HCT116 (cell line): ENCODE data around the gene ALDH3A1. TPM values are rescaled to one million over a fixed set of nuclear protein-coding genes. Genes with fewer than 3 reads are reported as not detected.

Source experiments
- ATAC-seq: fragments of 200-7000 bp; cut with Tn5 transposase; 2 replicates; pipeline ENCODE4 v1.9.1; 2020; ENCODE audit warnings: mild to moderate bottlenecking, moderate library complexity
- BruUV-seq: library from RNA; stranded (reverse); fragments of 400-500 nt; replicated peaks from 2 replicates; lab custom pipeline; 2021; lab: Mats Ljungman, UMichigan
- CTCF ChIA-PET: fragments of 300-600 bp; sonication (Branson Sonifier 250); formaldehyde crosslinking; loops from one replicate; lab custom pipeline; 2021; ENCODE audit warnings: antibody characterized with exemption; lab: Charles Lee
- POLR2A ChIA-PET: fragments of 300-600, 350-600 bp; sonication (Branson Sonifier 250); formaldehyde crosslinking; loops from one replicate; lab custom pipeline; 2021; ENCODE audit warnings: antibody characterized with exemption; lab: Charles Lee
- RAD21 ChIA-PET, 2 experiments: fragments of 300-600 bp; sonication (Branson Sonifier 250); formaldehyde crosslinking; loops; one replicate each; lab custom pipeline; 2023; ENCODE audit warnings: low total read pairs in 2 of 2; ENCODE audit not compliant: uncharacterized antibody in 2 of 2, unreplicated experiment in 2 of 2, low non-redundant PET in 1 of 2; lab: Charles Lee
- DNase-seq: peaks from one replicate; pipeline ENCODE4 v3.0.0-alpha.2; 2010; ENCODE audit warnings: low read depth, low spot score
- H2AFZ ChIP-seq: fragments of 200-600 bp; shearing (Covaris generic), sonication (generic); 2 replicates; pipeline ENCODE4 v1.6.1; 2017; ENCODE audit warnings: low read depth, mixed run types, mixed read lengths, antibody characterized with exemption, low read length; ENCODE audit not compliant: poor library complexity, severe bottlenecking
- H3K27ac ChIP-seq: 2 replicates; pipeline ENCODE4 v1.5.1; 2012; ENCODE audit warnings: low read depth, low read length
- H3K27me3 ChIP-seq: fragments of 200-600 bp; sonication (generic); 2 replicates; pipeline ENCODE4 v1.6.1; 2016; ENCODE audit warnings: mixed run types, low read length, mixed read lengths; ENCODE audit not compliant: insufficient read depth
- H3K36me3 ChIP-seq, 2 experiments: fragments of 200-500 bp in 1 of 2; fragments of 200-600 bp in 1 of 2; sonication (Bioruptor generic) in 1 of 2; sonication (generic) in 1 of 2; 2 replicates each; pipeline versions ENCODE4 v1.5.1 to v1.6.1; 2014 to 2016; ENCODE audit warnings: low read length in 2 of 2, inconsistent platforms in 1 of 2, mixed read lengths in 1 of 2, mixed run types in 1 of 2; ENCODE audit not compliant: insufficient read depth in 2 of 2, control insufficient read depth in 1 of 2
- H3K4me1 ChIP-seq, 2 experiments: fragments of 200-600 bp in 1 of 2; sonication (generic) in 1 of 2; 2 replicates each; pipeline versions ENCODE4 v1.5.1 to v1.6.1; 2012 to 2017; ENCODE audit warnings: low read length in 2 of 2, inconsistent platforms in 1 of 2, mild to moderate bottlenecking in 1 of 2, mixed read lengths in 1 of 2, mixed run types in 1 of 2, moderate library complexity in 1 of 2; ENCODE audit not compliant: insufficient read depth in 2 of 2, control insufficient read depth in 1 of 2
- H3K4me2 ChIP-seq: fragments of 200-600 bp; sonication (generic); 2 replicates; pipeline ENCODE4 v1.6.1; 2017; ENCODE audit warnings: mixed run types, low read length, mixed read lengths
- H3K4me3 ChIP-seq, 2 experiments: fragments of 200-600 bp in 1 of 2; sonication (generic) in 1 of 2; replicated peaks in 1 of 2; 2 replicates each; pipeline ENCODE4 v1.5.1; 2011 to 2016; ENCODE audit warnings: low read length in 2 of 2, control low read depth in 1 of 2, low read depth in 1 of 2, mild to moderate bottlenecking in 1 of 2, mixed read lengths in 1 of 2, mixed run types in 1 of 2
- H3K79me2 ChIP-seq: fragments of 200-600 bp; sonication (generic); 2 replicates; pipeline ENCODE4 v1.6.1; 2017; ENCODE audit warnings: mild to moderate bottlenecking, mixed run types, low read length, moderate library complexity, mixed read lengths; ENCODE audit not compliant: insufficient read depth
- H3K9ac ChIP-seq: fragments of 200-600 bp; sonication (generic); 2 replicates; pipeline ENCODE4 v1.6.1; 2016; ENCODE audit warnings: low read length, mixed read lengths
- H3K9me2 ChIP-seq: fragments of 200-600 bp; sonication (generic), shearing (Covaris generic); 2 replicates; pipeline ENCODE4 v1.6.1; 2017; ENCODE audit warnings: mixed run types, mild to moderate bottlenecking, moderate library complexity; ENCODE audit not compliant: insufficient read depth
- H3K9me3 ChIP-seq, 2 experiments: fragments of 200-500 bp in 1 of 2; fragments of 200-600 bp in 1 of 2; sonication (Bioruptor generic) in 1 of 2; sonication (generic) in 1 of 2; 2 replicates each; pipeline ENCODE4 v1.6.1; 2014 to 2017; ENCODE audit warnings: low read length in 2 of 2, mixed read lengths in 2 of 2, inconsistent platforms in 1 of 2, low read depth in 1 of 2, mild to moderate bottlenecking in 1 of 2, mixed run types in 1 of 2, moderate library complexity in 1 of 2; ENCODE audit not compliant: control insufficient read depth in 1 of 2, insufficient read depth in 1 of 2
- H4K20me1 ChIP-seq: fragments of 200-600 bp; sonication (generic), shearing (Covaris generic); 2 replicates; pipeline ENCODE4 v1.6.1; 2017; ENCODE audit warnings: mixed run types, mild to moderate bottlenecking, moderate library complexity; ENCODE audit not compliant: insufficient read depth
- ATF3 ChIP-seq: IDR thresholded peaks from 2 replicates; pipeline ENCODE4 v1.6.1; 2012
- CBX3 ChIP-seq: IDR thresholded peaks from 2 replicates; pipeline ENCODE4 v1.6.1; 2012; ENCODE audit warnings: low read depth
- CTCF ChIP-seq, 3 experiments: fragments of 200-600 bp in 1 of 3; sonication (generic) in 1 of 3; IDR thresholded peaks in 2 of 3; conservative IDR thresholded peaks in 1 of 3; 2 replicates each; pipeline ENCODE4 v1.5.1; 2012 to 2017; ENCODE audit warnings: low read depth in 2 of 3, low read length in 2 of 3, antibody characterized with exemption in 1 of 3, borderline replicate concordance in 1 of 3, control low read depth in 1 of 3, mild to moderate bottlenecking in 1 of 3, mixed read lengths in 1 of 3, mixed run types in 1 of 3, moderate library complexity in 1 of 3; ENCODE audit not compliant: insufficient read depth in 1 of 3
- EGR1 ChIP-seq: IDR thresholded peaks from 2 replicates; pipeline ENCODE4 v1.6.1; 2012; ENCODE audit warnings: low read depth
- ELF1 ChIP-seq: IDR thresholded peaks from 2 replicates; pipeline ENCODE4 v1.6.1; 2012; ENCODE audit warnings: low read depth, borderline replicate concordance
- EZH2 ChIP-seq: fragments of 200-600 bp; sonication (generic); IDR thresholded peaks from 2 replicates; pipeline ENCODE4 v1.6.1; 2017; ENCODE audit warnings: antibody characterized with exemption, mixed run types
- EZH2phosphoT487 ChIP-seq: fragments of 200-600 bp; IDR thresholded peaks from 2 replicates; pipeline ENCODE4 v1.6.1; 2018; ENCODE audit warnings: antibody characterized with exemption, borderline replicate concordance
- FOSL1 ChIP-seq: IDR thresholded peaks from 2 replicates; pipeline ENCODE4 v1.6.1; 2012; ENCODE audit warnings: low read depth
- JUND ChIP-seq: IDR thresholded peaks from 2 replicates; pipeline ENCODE4 v1.6.1; 2012
- POLR2A ChIP-seq: IDR thresholded peaks from 2 replicates; pipeline ENCODE4 v1.7.0; 2011; ENCODE audit warnings: borderline replicate concordance; ENCODE audit not compliant: insufficient read depth, insufficient read length; ENCODE audit errors: extremely low read depth
- POLR2AphosphoS5 ChIP-seq: IDR thresholded peaks from 2 replicates; pipeline ENCODE4 v1.6.1; 2011; ENCODE audit warnings: mild to moderate bottlenecking, low read depth, low read length, moderate library complexity
- RAD21 ChIP-seq: IDR thresholded peaks from 2 replicates; pipeline ENCODE4 v1.6.1; 2012; ENCODE audit warnings: low read depth, mild to moderate bottlenecking
- REST ChIP-seq: IDR thresholded peaks from 2 replicates; pipeline ENCODE4 v1.6.1; 2012; ENCODE audit warnings: low read depth
- SIN3A ChIP-seq: IDR thresholded peaks from 2 replicates; pipeline ENCODE4 v1.6.1; 2012; ENCODE audit warnings: low read depth
- SRF ChIP-seq: IDR thresholded peaks from 2 replicates; pipeline ENCODE4 v1.6.1; 2012; ENCODE audit warnings: low read depth
- TCF7L2 ChIP-seq: IDR thresholded peaks from 2 replicates; pipeline ENCODE4 v1.7.0; 2011; ENCODE audit warnings: borderline replicate concordance, inconsistent platforms; ENCODE audit not compliant: insufficient read depth, insufficient read length; ENCODE audit errors: extremely low read depth
- YY1 ChIP-seq: IDR thresholded peaks from 2 replicates; pipeline ENCODE4 v1.6.1; 2011; ENCODE audit warnings: low read length, low read depth, moderate library complexity, mild to moderate bottlenecking; ENCODE audit not compliant: insufficient replicate concordance; ENCODE audit errors: extremely low read depth
- ZNF274 ChIP-seq: fragments of 200-500 bp; sonication (Bioruptor generic); IDR thresholded peaks from 2 replicates; pipeline ENCODE4 v1.6.1; 2014; ENCODE audit warnings: mild to moderate bottlenecking, low read depth, low read length, inconsistent platforms
- intact Hi-C: fragments of 100-400 bp; cut with micrococcal nuclease; formaldehyde crosslinking; loops from 2 replicates; pipeline ENCODE4 v1.10.0; 2022
- total RNA-seq: library from RNA; stranded (reverse); gene quantifications from one replicate; pipeline ENCODE4 v1.2.1, GENCODE V29; 2021; ENCODE audit not compliant: unreplicated experiment

ALDH3A1 gene
- total RNA-seq, 1 experiment from 2014 or later: 0.86 TPM

- ChIA-PET POLR2A (no interaction called here), CTCF (no interaction called here), RAD21 (no interaction called here)
- no peaks in the 10 kb centered on the region for H3K9me2 ChIP-seq
- no peaks in the 10 kb centered on the region for H3K79me2 ChIP-seq
- DNase-seq (no peak), ATAC-seq (no peak)
- no peak overlapping the region for H3K4me3 ChIP-seq
- intact Hi-C loops: no loop called here
- no TSS peak for BruUV-seq
- no peaks in the 10 kb centered on the region for H4K20me1 ChIP-seq
- no peak overlapping the region for H3K4me2 ChIP-seq
- no peak overlapping the region for H3K9ac ChIP-seq
- H3K27ac ChIP-seq: no peak overlapping the region
- H3K9me3 ChIP-seq: no peaks in the 10 kb centered on the region
- no peak overlapping the region for H2AFZ ChIP-seq
- H3K4me1 ChIP-seq: no peaks in the 10 kb centered on the region
- H3K36me3 ChIP-seq: no peaks in the 10 kb centered on the region
- TF ChIP-seq ZNF274: no peak
- TF ChIP-seq TCF7L2: no peak
- TF ChIP-seq JUND: no peak
- no peak for TF ChIP-seq EZH2phosphoT487
- no peak for TF ChIP-seq EGR1
- TF ChIP-seq SIN3A: no peak
- no peak for TF ChIP-seq CTCF (IDR thresholded peaks at IDR 0.05 in 2 of 3, conservative IDR thresholded peaks at IDR 0.05 in 1 of 3; ENCODE audit: borderline replicate concordance in 1 of 3, insufficient read depth in 1 of 3, low read depth in 2 of 3, low read length in 2 of 3)
- TF ChIP-seq FOSL1: no peak
- no peak for TF ChIP-seq POLR2A
- no peak for TF ChIP-seq EZH2
- TF ChIP-seq ELF1: no peak
- no peak for TF ChIP-seq REST
- TF ChIP-seq RAD21: no peak
- no peak for TF ChIP-seq YY1
- no peak for TF ChIP-seq ATF3
- TF ChIP-seq POLR2AphosphoS5: no peak
- TF ChIP-seq CBX3: no peak
- TF ChIP-seq SRF: no peak
- H3K27me3 ChIP-seq: no peaks in the 10 kb centered on the region
Observed at GRCh38 chr17:19796457-19796856, 48.4 kb upstream of the ALDH3A1 start.
